Right lobe of liver (tissue), 4 donors: ENCODE data around the gene BDH1.

ENCODE experiments used
- CTCF ChIP-seq, 4 donors: fragments of 200-600 bp in 3 of 4; fragments of 450-650 bp in 1 of 4; IDR thresholded peaks; one replicate each; pipeline versions ENCODE4 v1.5.1 to v1.8.0; 2016 to 2022; ENCODE audit warnings: antibody characterized with exemption in 4 of 4, mild to moderate bottlenecking in 2 of 4
- POLR2A ChIP-seq: fragments of 450-650 bp; IDR thresholded peaks from one replicate; pipeline ENCODE4 v1.6.1; 2017; ENCODE audit warnings: antibody characterized with exemption, mild to moderate bottlenecking
- donor health status: DM: no; HTN: no; CAD: no.
- donor health status: DM: no; HTN: no; CAD: no.
- donor health status: DM: no; HTN: yes; CAD: no.

- TF ChIP-seq CTCF (IDR thresholded peaks at IDR 0.05) (no peak), POLR2A (no peak)
These were observed 3.9 kb upstream of the BDH1 start for GRCh38 chr3:197559651-197560050.
